GM12878 (cell line): ENCODE results near the gene PCSK6. TPM values are rescaled to one million over a fixed set of nuclear protein-coding genes. Genes with fewer than 3 reads are reported as not detected.

ENCODE experiments used
- ATAC-seq: fragments of 200-7000 bp; cut with Tn5 transposase; 3 replicates; pipeline ENCODE4 v1.9.1; 2020; ENCODE audit warnings: mild to moderate bottlenecking, moderate library complexity
- BruUV-seq: library from RNA; stranded (reverse); fragments of 400-500 nt; replicated peaks from 2 replicates; lab custom pipeline; 2021; lab: Mats Ljungman, UMichigan
- CTCF ChIA-PET: fragments of 300-600 bp; sonication (Branson Sonifier 250); formaldehyde crosslinking; extraction: SDS; loops from one replicate; lab custom pipeline; 2021; ENCODE audit warnings: inconsistent platforms; lab: Yijun Ruan, JAX
- POLR2A ChIA-PET: fragments of 350-600 bp; formaldehyde crosslinking; extraction: SDS; loops from one replicate; lab custom pipeline; 2021; ENCODE audit warnings: inconsistent platforms; lab: Charles Lee
- RAD21 ChIA-PET: fragments of 300-600 bp; sonication (Branson Sonifier 250); formaldehyde crosslinking; loops from one replicate; lab custom pipeline; 2023; ENCODE audit warnings: antibody characterized with exemption; ENCODE audit not compliant: unreplicated experiment; lab: Charles Lee
- SMC1A ChIA-PET: fragments of 300-600 bp; sonication (Branson Sonifier 250); formaldehyde crosslinking; loops from one replicate; lab custom pipeline; 2023; ENCODE audit not compliant: unreplicated experiment, uncharacterized antibody; lab: Charles Lee
- DNase-seq: peaks from one replicate; pipeline ENCODE4 v3.0.0-alpha.2; 2011; ENCODE audit warnings: low read depth, low spot score
- FAIRE-seq: peaks from 3 replicates; lab custom pipeline; 2011; peaks lifted over from hg19 to GRCh38; lab: Jason Lieb, UNC
- H2AFZ ChIP-seq: 2 replicates; pipeline ENCODE4 v1.6.0; 2011; ENCODE audit warnings: low read depth, low read length, control low read depth; ENCODE audit not compliant: control insufficient read depth
- H3K27ac ChIP-seq: 2 replicates; pipeline ENCODE4 v1.5.1; 2011; ENCODE audit warnings: control low read depth; ENCODE audit not compliant: control insufficient read depth, insufficient read depth
- H3K27me3 ChIP-seq, 2 experiments: replicated peaks in 1 of 2; 2 replicates each; pipeline versions ENCODE4 v1.6.0 to v1.6.1; 2011; ENCODE audit warnings: low read length in 1 of 2; ENCODE audit not compliant: control insufficient read depth in 2 of 2, insufficient read depth in 2 of 2
- H3K36me3 ChIP-seq, 2 experiments: 2 replicates each; pipeline ENCODE4 v1.5.1; 2011; ENCODE audit warnings: low read length in 1 of 2; ENCODE audit not compliant: control insufficient read depth in 2 of 2, insufficient read depth in 2 of 2
- H3K4me1 ChIP-seq: 2 replicates; pipeline ENCODE4 v1.6.1; 2011; ENCODE audit warnings: mild to moderate bottlenecking, low read length, moderate library complexity, mixed read lengths; ENCODE audit not compliant: control insufficient read depth, insufficient read depth
- H3K4me2 ChIP-seq: 2 replicates; pipeline ENCODE4 v1.6.0; 2011; ENCODE audit warnings: control low read depth; ENCODE audit not compliant: control insufficient read depth, insufficient read depth
- H3K4me3 ChIP-seq: fragments of 200-600 bp; sonication (generic); 2 replicates; pipeline ENCODE4 v1.5.1; 2016
- H3K79me2 ChIP-seq: 2 replicates; pipeline ENCODE4 v1.6.0; 2011; ENCODE audit warnings: low read length; ENCODE audit not compliant: control insufficient read depth, insufficient read depth
- H3K9ac ChIP-seq: 2 replicates; pipeline ENCODE4 v1.8.0; 2011; ENCODE audit warnings: low read length, control low read depth, mixed read lengths; ENCODE audit not compliant: control insufficient read depth, insufficient read depth
- H3K9me3 ChIP-seq: replicated peaks from 3 replicates; pipeline ENCODE4 v1.5.1; 2011; ENCODE audit warnings: mild to moderate bottlenecking, low read length; ENCODE audit not compliant: control insufficient read depth, insufficient read depth
- H4K20me1 ChIP-seq: 2 replicates; pipeline ENCODE4 v1.6.0; 2011; ENCODE audit not compliant: control insufficient read depth, insufficient read depth
- ATF2 ChIP-seq: IDR thresholded peaks from 2 replicates; pipeline ENCODE4 v1.6.1; 2012; ENCODE audit warnings: low read length, inconsistent platforms
- BACH1 ChIP-seq: fragments of 450-650 bp; IDR thresholded peaks from 2 replicates; pipeline ENCODE4 v1.6.1; 2017; ENCODE audit warnings: mild to moderate bottlenecking, borderline replicate concordance
- CEBPB ChIP-seq, 2 experiments: fragments of 150-350 bp in 1 of 2; IDR thresholded peaks; 2 replicates each; pipeline ENCODE4 v1.6.1; 2012 to 2014; ENCODE audit warnings: low read depth in 2 of 2, low read length in 2 of 2, borderline replicate concordance in 1 of 2, inconsistent platforms in 1 of 2
- EP300 ChIP-seq, 2 experiments: fragments of 150-350 bp in 1 of 2; IDR thresholded peaks; 2 replicates each; pipeline ENCODE4 v1.6.1; 2011 to 2012; ENCODE audit warnings: low read depth in 2 of 2, low read length in 2 of 2, borderline replicate concordance in 1 of 2, improper control_type of control experiment in 1 of 2, inconsistent platforms in 1 of 2; ENCODE audit not compliant: control insufficient read depth in 1 of 2
- EZH2 ChIP-seq: IDR thresholded peaks from 2 replicates; pipeline ENCODE4 v1.6.1; 2012; ENCODE audit warnings: low read depth, mild to moderate bottlenecking, control low read depth, inconsistent platforms, low read length, borderline replicate concordance; ENCODE audit not compliant: control insufficient read depth
- FOXM1 ChIP-seq: IDR thresholded peaks from 2 replicates; pipeline ENCODE4 v1.6.1; 2012; ENCODE audit warnings: low read depth, mild to moderate bottlenecking, inconsistent platforms, low read length, moderate library complexity
- HDAC2 ChIP-seq: fragments of 200-600 bp; sonication (generic); IDR thresholded peaks from 2 replicates; pipeline ENCODE4 v1.6.1; 2017
- HSF1 ChIP-seq: fragments of 150-350 bp; IDR thresholded peaks from 2 replicates; pipeline ENCODE4 v1.6.1; 2014; ENCODE audit warnings: mild to moderate bottlenecking, low read depth, low read length
- IRF3 ChIP-seq: fragments of 450-650 bp; IDR thresholded peaks from 2 replicates; pipeline ENCODE4 v1.6.1; 2014; ENCODE audit warnings: mild to moderate bottlenecking
- LARP7 ChIP-seq: fragments of 450-650 bp; IDR thresholded peaks from 2 replicates; pipeline ENCODE4 v1.6.1; 2017; ENCODE audit warnings: mild to moderate bottlenecking
- MTA2 ChIP-seq: fragments of 450-650 bp; IDR thresholded peaks from 2 replicates; pipeline ENCODE4 v1.6.1; 2016; ENCODE audit warnings: low read depth, mild to moderate bottlenecking, moderate library complexity
- NKRF ChIP-seq: fragments of 450-650 bp; conservative IDR thresholded peaks from 2 replicates; pipeline ENCODE4 v1.6.1; 2017; ENCODE audit warnings: mild to moderate bottlenecking, moderate library complexity
- SKIL ChIP-seq: fragments of 450-650 bp; IDR thresholded peaks from 2 replicates; pipeline ENCODE4 v1.6.1; 2017; ENCODE audit warnings: mild to moderate bottlenecking, low read depth, inconsistent platforms; ENCODE audit not compliant: poor library complexity, severe bottlenecking
- WGBS: methylation state at CpG from one replicate; pipeline ENCODE4 v1.1.6; 2016; ENCODE audit warnings: low lambda C conversion rate; ENCODE audit not compliant: insufficient replicate concordance, insufficient coverage; ENCODE audit errors: missing lambda C conversion rate; 5-methylcytosine and 5-hydroxymethylcytosine counted together
- in situ Hi-C: fragments of 300-500 bp; cut with MboI; formaldehyde crosslinking; loops from 9 replicates; pipeline ENCODE4 v1.14.3; 2018; ENCODE audit warnings: mixed read lengths
- intact Hi-C: fragments of 100-400 bp; cut with micrococcal nuclease; formaldehyde crosslinking; loops from one replicate; pipeline ENCODE4 v1.14.2; 2022; ENCODE audit not compliant: unreplicated experiment
- polyA plus RNA-seq, 11 experiments: library from polyadenylated mRNA; depleted of rRNA in 4 of 11; unstranded in 6 of 11; stranded (reverse) in 5 of 11; fragments of >200 nt; fragmentation: Nextera tagmentation in 4 of 11; fragmentation: Illumina TruSeq in 1 of 11; extraction: Ambion mirVana in 4 of 11; extraction: Trizol in 1 of 11; gene quantifications; 1 replicate in 1 of 11; 2 replicates in 10 of 11; pipeline versions ENCODE4 v1.2.1 to v1.2.3, GENCODE V29; 2011 to 2016; ENCODE audit warnings: inconsistent platforms in 2 of 11, missing spikeins in 2 of 11, low read depth in 1 of 11
- total RNA-seq, 4 experiments: library from RNA; depleted of rRNA in 3 of 4; stranded (reverse); fragments of >200 nt in 3 of 4; fragmentation: Illumina TruSeq in 1 of 4; extraction: Trizol in 1 of 4; gene quantifications; 2 replicates each; pipeline versions ENCODE4 v1.2.1 to v1.2.3, GENCODE V29; 2013 to 2021

PCSK6 gene
- total and polyA plus RNA-seq, 10 of the 15 experiments (the other 5 are each of a cell fraction or from before 2014, with no cell fraction given): 0.19 to 0.67 (median 0.25) TPM; not detected in 4

GRCh38 chr15:101286471-101287114, 202.9 kb downstream of the PCSK6 start:
- Histone ChIP-seq H3K9ac (no peak overlapping the region), H3K27ac (no peak overlapping the region), H3K9me3 (no peaks in the 10 kb centered on the region; the same call in 2 of the 3 replicates), H3K27me3 (no peaks in the 10 kb centered on the region), H3K79me2 (peaks cover 37% of the 10 kb centered on the region), H3K4me1 (no peaks in the 10 kb centered on the region; the same call in none of the 2 replicates), H2AFZ (no peak overlapping the region), H3K36me3 (peaks cover 17 to 57% of the 10 kb centered on the region in 2 experiments), H3K4me3 (no peak overlapping the region), H3K4me2 (no peak overlapping the region), H4K20me1 (no peaks in the 10 kb centered on the region)
- WGBS: 96% methylated on average over 9 of the region's 9 CpGs
- no TSS peak for BruUV-seq
- ATAC-seq (no peak), FAIRE-seq (no peak), DNase-seq (no peak)
- SMC1A ChIA-PET: interaction anchor here (0.7 to 2.0 kb wide), 4 partner anchors 9 to 346 kb away, joined by 3 to 8 read pairs (median 4); partner anchors contain the start of gene SNRPA1
- POLR2A ChIA-PET: no interaction called here
- in situ Hi-C loops: no loop called here
- RAD21 ChIA-PET: no interaction called here
- CTCF ChIA-PET: interaction anchor here (0.7 to 1.7 kb wide), 5 partner anchors 14 to 355 kb away, joined by 3 to 5 read pairs (median 3); no protein-coding TSS in a partner anchor
- intact Hi-C loops: no loop called here
- no peak for TF ChIP-seq EP300 (IDR thresholded peaks at IDR 0.05; ENCODE audit: borderline replicate concordance in 1 of 2, control insufficient read depth in 1 of 2, low read depth in 2 of 2, low read length in 2 of 2)
- TF ChIP-seq EZH2: no peak
- TF ChIP-seq HDAC2: no peak
- TF ChIP-seq HSF1: no peak
- no peak for TF ChIP-seq FOXM1
- TF ChIP-seq LARP7: no peak
- TF ChIP-seq SKIL: no peak
- TF ChIP-seq NKRF: no peak
- no peak for TF ChIP-seq CEBPB (IDR thresholded peaks at IDR 0.05; ENCODE audit: borderline replicate concordance in 1 of 2, low read depth in 2 of 2, low read length in 2 of 2)
- no peak for TF ChIP-seq ATF2
- no peak for TF ChIP-seq IRF3
- TF ChIP-seq MTA2: no peak
- no peak for TF ChIP-seq BACH1
